ENCODE measurements around the gene FAM229A. TPM values are rescaled to one million over a fixed set of nuclear protein-coding genes. Genes with fewer than 3 reads are reported as not detected.

FAM229A gene
- polyA plus RNA-seq, 3 donors: 19.9 TPM; not detected in 2

DNA sequence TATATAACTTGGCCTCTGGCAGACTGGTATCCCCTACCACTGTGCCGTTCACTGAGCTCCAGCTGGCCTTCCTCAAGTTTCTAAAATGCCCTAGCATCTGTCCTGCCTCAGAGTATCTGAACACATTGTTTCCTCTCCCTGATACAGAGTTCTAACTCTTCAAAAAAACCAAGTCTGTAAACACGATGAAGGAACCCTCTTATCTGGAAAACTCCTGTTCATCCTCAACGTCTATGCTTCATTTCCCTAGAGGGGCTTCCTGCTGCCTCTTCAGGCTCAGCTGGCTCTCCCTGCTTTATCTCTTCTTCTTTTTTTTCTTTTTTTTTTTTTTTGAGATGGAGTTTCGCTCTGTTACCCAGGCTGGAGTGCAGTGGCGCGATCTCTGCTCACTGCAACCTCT is 26.4 kb upstream of the FAM229A start:
- Histone ChIP-seq H3K4me1 (ENCODE audit: control insufficient read depth in 1 of 2, insufficient read depth in 2 of 2, low read length in 2 of 2) (peaks cover 15 to 23% of the 10 kb centered on the region in 2 donors), H3K9me3 (replicated peaks in 1 of 2; ENCODE audit: control insufficient read depth in 1 of 2, insufficient read depth in 1 of 2, low read length in 2 of 2) (no peaks in the 10 kb centered on the region), H3K27ac (ENCODE audit: low read depth in 1 of 2, low read length in 2 of 2) (no peak overlapping the region), H3K27me3 (ENCODE audit: control insufficient read depth in 2 of 2, insufficient read depth in 2 of 2, low read length in 2 of 2) (no peaks in the 10 kb centered on the region), H4K20me1 (ENCODE audit: insufficient read depth, low read length) (peaks cover 21% of the 10 kb centered on the region), H3K4me3 (replicated peaks in 1 of 3; ENCODE audit: low read depth in 2 of 3, low read length in 3 of 3) (no peak overlapping the region), H3K36me3 (replicated peaks in 1 of 2; ENCODE audit: control insufficient read depth in 1 of 2, insufficient read depth in 2 of 2, low read length in 2 of 2) (peaks cover 58 to 80% of the 10 kb centered on the region in 2 donors), H3K79me2 (ENCODE audit: insufficient read depth, low read length) (peaks cover 40% of the 10 kb centered on the region), H3K4me2 (replicated peaks; ENCODE audit: extremely low read depth, low read length, poor library complexity, severe bottlenecking) (no peak overlapping the region), H2AFZ (ENCODE audit: insufficient read depth, low read depth, low read length, poor library complexity, severe bottlenecking) (no peak overlapping the region), H3K9ac (ENCODE audit: insufficient read depth, low read length, poor library complexity, severe bottlenecking) (no peak overlapping the region)
- Mint-ChIP-seq H3K36me3 (peaks cover 32 to 39% of the 10 kb centered on the region in 2 donors), H3K4me1 (peaks cover 15% of the 10 kb centered on the region), H3K4me3 (no peak overlapping the region), H3K27ac (no peak overlapping the region), H3K9me3 (no peaks in the 10 kb centered on the region), H3K27me3 (ENCODE audit: low read depth in 3 of 3) (no peaks in the 10 kb centered on the region)
- no peak for DNase-seq
- 92% methylated on average over 3 of the region's 6 CpGs for WGBS (ENCODE audit: insufficient coverage)
- no peak for TF ChIP-seq CTCF (IDR thresholded peaks at IDR 0.05)
- intact Hi-C loops (cut with micrococcal nuclease): no loop called here

DNA sequence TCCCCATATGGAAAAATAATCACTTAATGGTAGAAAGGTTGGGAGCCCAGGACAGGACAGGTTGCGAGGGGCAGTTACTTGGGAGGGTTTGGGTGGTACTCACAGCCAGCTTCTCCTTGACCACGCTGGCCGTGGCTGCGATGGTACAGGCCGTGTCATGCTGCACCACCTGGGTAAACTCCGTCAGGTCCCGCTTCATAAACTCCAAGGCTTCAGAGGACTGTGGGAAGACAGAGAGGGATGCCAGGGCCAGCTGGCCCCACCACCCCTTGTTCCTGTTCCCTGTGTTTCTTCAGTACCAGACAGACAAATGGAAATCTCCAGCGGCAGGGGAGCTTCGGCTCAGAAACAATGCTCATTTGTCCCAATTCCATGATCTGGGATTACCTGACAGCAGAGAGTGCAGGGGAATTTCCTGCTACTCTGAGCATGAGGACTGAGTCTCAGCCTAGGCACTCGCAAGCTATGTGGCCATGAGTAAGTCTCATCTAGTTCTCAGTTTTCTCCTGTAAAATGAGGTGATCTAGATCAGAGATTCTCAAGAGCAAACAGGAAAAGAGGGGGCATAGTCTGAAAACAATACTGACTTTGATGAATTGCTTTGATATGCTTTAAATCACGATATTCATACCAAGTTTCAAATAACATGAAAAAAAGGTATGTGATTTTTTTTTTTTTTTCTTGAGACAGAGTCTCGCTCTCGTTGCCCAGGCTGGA is 24.5 kb upstream of the FAM229A start:
- peaks cover 46 to 53% of the 10 kb centered on the region in 2 donors for H3K36me3 Mint-ChIP-seq
- Histone ChIP-seq H2AFZ (ENCODE audit: insufficient read depth, low read depth, low read length, poor library complexity, severe bottlenecking) (no peak overlapping the region), H4K20me1 (ENCODE audit: insufficient read depth, low read length) (peaks cover 21% of the 10 kb centered on the region), H3K27ac (ENCODE audit: low read depth in 1 of 2, low read length in 2 of 2) (no peak overlapping the region), H3K4me3 (replicated peaks in 1 of 3; ENCODE audit: low read depth in 2 of 3, low read length in 3 of 3) (no peak overlapping the region), H3K79me2 (ENCODE audit: insufficient read depth, low read length) (peaks cover 21% of the 10 kb centered on the region), H3K9me3 (replicated peaks in 1 of 2; ENCODE audit: control insufficient read depth in 1 of 2, insufficient read depth in 1 of 2, low read length in 2 of 2) (no peaks in the 10 kb centered on the region), H3K4me2 (replicated peaks; ENCODE audit: extremely low read depth, low read length, poor library complexity, severe bottlenecking) (no peak overlapping the region), H3K27me3 (ENCODE audit: control insufficient read depth in 2 of 2, insufficient read depth in 2 of 2, low read length in 2 of 2) (no peaks in the 10 kb centered on the region), H3K4me1 (ENCODE audit: control insufficient read depth in 1 of 2, insufficient read depth in 2 of 2, low read length in 2 of 2) (peaks cover 0 to 5% of the 10 kb centered on the region in 2 donors), H3K9ac (ENCODE audit: insufficient read depth, low read length, poor library complexity, severe bottlenecking) (no peak overlapping the region), H3K36me3 (replicated peaks in 1 of 2; ENCODE audit: control insufficient read depth in 1 of 2, insufficient read depth in 2 of 2, low read length in 2 of 2) (peaks cover 74 to 97% of the 10 kb centered on the region in 2 donors)
- no peaks in the 10 kb centered on the region for H3K4me1 Mint-ChIP-seq
- WGBS (ENCODE audit: insufficient coverage): 93% methylated on average over 4 of the region's 13 CpGs
- no peak for DNase-seq
- H3K27ac Mint-ChIP-seq: no peak overlapping the region
- H3K27me3 Mint-ChIP-seq (ENCODE audit: low read depth in 3 of 3): peaks cover 0 to 3% (median 0%) of the 10 kb centered on the region in 3 donors
- intact Hi-C loops (cut with micrococcal nuclease): no loop called here
- no peak overlapping the region for H3K4me3 Mint-ChIP-seq
- H3K9me3 Mint-ChIP-seq: no peaks in the 10 kb centered on the region
- no peak for TF ChIP-seq CTCF (IDR thresholded peaks at IDR 0.05)

All from CD14-positive monocyte (primary cell).